HepG2 (cell line): ENCODE measurements around the gene FBF1. TPM values are rescaled to one million over a fixed set of nuclear protein-coding genes. Genes with fewer than 3 reads are reported as not detected.

Source experiments
- AKAP8 ChIP-seq: sonication (generic); formaldehyde crosslinking; IDR thresholded peaks from 2 replicates; pipeline ENCODE4 v1.5.1; 2020; ENCODE audit warnings: mild to moderate bottlenecking, missing genetic modification reagents
- DPF2 ChIP-seq: sonication (generic); formaldehyde crosslinking; IDR thresholded peaks from 2 replicates; pipeline ENCODE4 v1.4.0; 2020; ENCODE audit warnings: mild to moderate bottlenecking, low read depth, missing genetic modification reagents, borderline replicate concordance
- GZF1 ChIP-seq: sonication (generic); formaldehyde crosslinking; IDR thresholded peaks from 2 replicates; pipeline ENCODE4 v1.5.1; 2020; ENCODE audit warnings: mild to moderate bottlenecking, missing genetic modification reagents
- HOXA3 ChIP-seq: sonication (generic); formaldehyde crosslinking; IDR thresholded peaks from 2 replicates; pipeline ENCODE4 v1.5.0; 2020; ENCODE audit warnings: missing genetic modification reagents
- HOXD1 ChIP-seq: sonication (generic); formaldehyde crosslinking; IDR thresholded peaks from 2 replicates; pipeline ENCODE4 v1.5.0; 2020; ENCODE audit warnings: missing genetic modification reagents
- MED8 ChIP-seq: sonication (generic); formaldehyde crosslinking; IDR thresholded peaks from 2 replicates; pipeline ENCODE4 v1.8.1; 2023; ENCODE audit warnings: mild to moderate bottlenecking, missing genetic modification reagents; ENCODE audit not compliant: insufficient replicate concordance
- MIER2 ChIP-seq: IDR thresholded peaks from 2 replicates; pipeline ENCODE4 v1.6.1; 2016; ENCODE audit warnings: missing biosample characterization, missing genetic modification reagents
- MTA3 ChIP-seq: sonication (generic); formaldehyde crosslinking; IDR thresholded peaks from 2 replicates; pipeline ENCODE4 v1.4.0; 2020; ENCODE audit warnings: missing genetic modification reagents
- NAIF1 ChIP-seq: sonication (generic); formaldehyde crosslinking; IDR thresholded peaks from 2 replicates; pipeline ENCODE4 v1.5.0; 2020; ENCODE audit warnings: mild to moderate bottlenecking, missing genetic modification reagents, borderline replicate concordance
- PCBP2 ChIP-seq: fragments of 200-400 bp; formaldehyde crosslinking; optimal IDR thresholded peaks from 2 replicates; pipeline ENCODE3; 2018; ENCODE audit warnings: low read length, low read depth; ENCODE audit not compliant: poor library complexity, severe bottlenecking
- PITX1 ChIP-seq: sonication (generic); formaldehyde crosslinking; IDR thresholded peaks from 2 replicates; pipeline ENCODE4 v1.5.1; 2020; ENCODE audit warnings: mild to moderate bottlenecking, missing genetic modification reagents
- PRMT3 ChIP-seq: sonication (generic); formaldehyde crosslinking; IDR thresholded peaks from 2 replicates; pipeline ENCODE4 v1.8.1; 2022; ENCODE audit warnings: low read depth, mild to moderate bottlenecking, moderate library complexity, missing genetic modification reagents, borderline replicate concordance
- SOX6 ChIP-seq, 2 experiments: fragments of 450-650 bp in 1 of 2; sonication (generic) in 1 of 2; formaldehyde crosslinking in 1 of 2; IDR thresholded peaks; 2 replicates each; pipeline versions ENCODE4 v1.4.0 to v1.6.1; 2017 to 2020; ENCODE audit warnings: antibody characterized with exemption in 1 of 2, mild to moderate bottlenecking in 1 of 2, missing genetic modification reagents in 1 of 2
- TFDP1 ChIP-seq: IDR thresholded peaks from 2 replicates; pipeline ENCODE4 v1.6.1; 2016; ENCODE audit warnings: missing compliant biosample characterization, missing genetic modification reagents, borderline replicate concordance
- ZEB1 ChIP-seq: IDR thresholded peaks from 2 replicates; pipeline ENCODE4 v1.6.1; 2012; ENCODE audit warnings: mild to moderate bottlenecking, low read depth, inconsistent platforms; ENCODE audit not compliant: insufficient replicate concordance
- ZFP36 ChIP-seq: fragments of 150-350 bp; IDR thresholded peaks from 2 replicates; pipeline ENCODE4 v1.6.1; 2018; ENCODE audit warnings: borderline replicate concordance, low read length, low read depth; ENCODE audit not compliant: partially characterized antibody
- ZIK1 ChIP-seq: sonication (generic); formaldehyde crosslinking; IDR thresholded peaks from 2 replicates; pipeline ENCODE4 v1.5.0; 2020; ENCODE audit warnings: mild to moderate bottlenecking, low read depth, missing genetic modification reagents, borderline replicate concordance
- ZMYM4 ChIP-seq: sonication (generic); formaldehyde crosslinking; IDR thresholded peaks from 2 replicates; pipeline ENCODE4 v1.8.1; 2023; ENCODE audit warnings: mild to moderate bottlenecking, missing genetic modification reagents
- ZNF30 ChIP-seq: sonication (generic); formaldehyde crosslinking; IDR thresholded peaks from 2 replicates; pipeline ENCODE4 v1.5.0; 2020; ENCODE audit warnings: mild to moderate bottlenecking, missing genetic modification reagents
- ZNF441 ChIP-seq: sonication (generic); formaldehyde crosslinking; IDR thresholded peaks from 2 replicates; pipeline ENCODE4 v1.7.0; 2021; ENCODE audit warnings: missing genetic modification reagents, borderline replicate concordance
- ZNF468 ChIP-seq: sonication (generic); formaldehyde crosslinking; IDR thresholded peaks from 2 replicates; pipeline ENCODE4 v1.8.0; 2022; ENCODE audit warnings: mild to moderate bottlenecking, moderate library complexity, missing genetic modification reagents
- ZNF629 ChIP-seq: sonication (generic); formaldehyde crosslinking; conservative IDR thresholded peaks from 2 replicates; pipeline ENCODE4 v1.5.0; 2020; ENCODE audit warnings: missing genetic modification reagents
- ZNF678 ChIP-seq: sonication (generic); formaldehyde crosslinking; IDR thresholded peaks from 2 replicates; pipeline ENCODE4 v1.4.0; 2020; ENCODE audit warnings: mild to moderate bottlenecking, missing genetic modification reagents
- ZNF761 ChIP-seq: sonication (generic); formaldehyde crosslinking; conservative IDR thresholded peaks from 2 replicates; pipeline ENCODE4 v1.4.0; 2020; ENCODE audit warnings: mild to moderate bottlenecking, missing genetic modification reagents
- ZNF879 ChIP-seq: sonication (generic); formaldehyde crosslinking; IDR thresholded peaks from 2 replicates; pipeline ENCODE4 v1.8.1; 2023; ENCODE audit warnings: missing genetic modification reagents
- polyA plus RNA-seq, 8 experiments: library from polyadenylated mRNA; depleted of rRNA in 3 of 8; stranded (reverse) in 7 of 8; unstranded in 1 of 8; fragments of >200 nt; fragmentation: Illumina TruSeq in 4 of 8; extraction: Trizol in 4 of 8; gene quantifications; 2 replicates each; pipeline versions ENCODE4 v1.2.1 to v1.2.3, GENCODE V29; 2011 to 2016; ENCODE audit warnings: low read depth in 4 of 8, missing spikeins in 1 of 8, mixed read lengths in 1 of 8; ENCODE audit not compliant: insufficient read depth in 1 of 8
- total RNA-seq, 5 experiments: library from RNA; depleted of rRNA; stranded (reverse); fragments of >200 nt; fragmentation: Illumina TruSeq; extraction: Trizol; gene quantifications; 2 replicates each; pipeline ENCODE4 v1.2.3, GENCODE V29; 2016; ENCODE audit warnings: low read depth in 1 of 5
- TF ChIP-seq, protein P1 (sequence below): sonication (generic); formaldehyde crosslinking; IDR thresholded peaks from 2 replicates; pipeline ENCODE4 v1.8.0; 2022; ENCODE audit warnings: mild to moderate bottlenecking, missing genetic modification reagents, borderline replicate concordance
- TF ChIP-seq, protein P2 (sequence below): IDR thresholded peaks from 2 replicates; pipeline ENCODE4 v1.6.1; 2016; ENCODE audit warnings: control low read depth

The FBF1 gene
- total and polyA plus RNA-seq, 2 of the 13 experiments (the other 11 are each of a cell fraction or from before 2014, with no cell fraction given) = 2.4 to 8.1 TPM

GRCh38 chr17:75876938-75877751 is 63.7 kb downstream of the FBF1 start (continued):
- TF ChIP-seq TFDP1 (peak; percentile 56; the same call in 1 of the 2 replicates), HOXA3 (CRISPR knock-in tag) (no peak), ZNF879 (CRISPR knock-in tag) (peak; percentile 92), PRMT3 (CRISPR knock-in tag) (0 out of 2 replicates have a peak, but pooled peaks have one; percentile 53), ZNF441 (CRISPR knock-in tag) (no peak; the same call in 1 of the 2 replicates), DPF2 (CRISPR knock-in tag) (no peak), ZMYM4 (peak; percentile 45; the same call in 1 of the 2 replicates), GZF1 (CRISPR knock-in tag) (peak; percentile 36; the same call in 1 of the 2 replicates), MED8 (CRISPR knock-in tag) (no peak), ZIK1 (CRISPR knock-in tag) (peak; percentile 9; the same call in 1 of the 2 replicates), SOX6 (IDR thresholded peaks at IDR 0.05) (no peak), SOX6 (CRISPR knock-in tag; IDR thresholded peaks at IDR 0.05) (peak; percentile 81), ZFP36 (no peak), ZNF761 (CRISPR knock-in tag) (no peak), MIER2 (CRISPR knock-in tag) (no peak), NAIF1 (CRISPR knock-in tag) (no peak; the same call in 1 of the 2 replicates), HOXD1 (CRISPR knock-in tag) (no peak), PCBP2 (no peak), PITX1 (CRISPR knock-in tag) (peak; percentile 46; the same call in 1 of the 2 replicates), ZNF678 (CRISPR knock-in tag) (0 out of 2 replicates have a peak, but pooled peaks have one; percentile 73), ZEB1 (peak; percentile 59), AKAP8 (CRISPR knock-in tag) (no peak), ZNF30 (CRISPR knock-in tag) (peak; percentile 96), ZNF629 (CRISPR knock-in tag) (no peak; the same call in 1 of the 2 replicates), MTA3 (CRISPR knock-in tag) (no peak), ZNF468 (CRISPR knock-in tag) (no peak)
- TF ChIP-seq, protein P1, sequence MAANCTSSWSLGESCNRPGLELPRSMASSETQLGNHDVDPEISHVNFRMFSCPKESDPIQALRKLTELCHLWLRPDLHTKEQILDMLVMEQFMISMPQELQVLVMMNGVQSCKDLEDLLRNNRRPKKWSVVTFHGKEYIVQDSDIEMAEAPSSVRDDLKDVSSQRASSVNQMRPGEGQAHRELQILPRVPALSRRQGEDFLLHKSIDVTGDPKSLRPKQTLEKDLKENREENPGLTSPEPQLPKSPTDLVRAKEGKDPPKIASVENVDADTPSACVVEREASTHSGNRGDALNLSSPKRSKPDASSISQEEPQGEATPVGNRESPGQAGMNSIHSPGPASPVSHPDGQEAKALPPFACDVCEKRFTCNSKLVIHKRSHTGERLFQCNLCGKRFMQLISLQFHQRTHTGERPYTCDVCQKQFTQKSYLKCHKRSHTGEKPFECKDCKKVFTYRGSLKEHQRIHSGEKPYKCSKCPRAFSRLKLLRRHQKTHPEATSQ = peak; percentile 65; the same call in 1 of the 2 replicates
- TF ChIP-seq, protein P2, sequence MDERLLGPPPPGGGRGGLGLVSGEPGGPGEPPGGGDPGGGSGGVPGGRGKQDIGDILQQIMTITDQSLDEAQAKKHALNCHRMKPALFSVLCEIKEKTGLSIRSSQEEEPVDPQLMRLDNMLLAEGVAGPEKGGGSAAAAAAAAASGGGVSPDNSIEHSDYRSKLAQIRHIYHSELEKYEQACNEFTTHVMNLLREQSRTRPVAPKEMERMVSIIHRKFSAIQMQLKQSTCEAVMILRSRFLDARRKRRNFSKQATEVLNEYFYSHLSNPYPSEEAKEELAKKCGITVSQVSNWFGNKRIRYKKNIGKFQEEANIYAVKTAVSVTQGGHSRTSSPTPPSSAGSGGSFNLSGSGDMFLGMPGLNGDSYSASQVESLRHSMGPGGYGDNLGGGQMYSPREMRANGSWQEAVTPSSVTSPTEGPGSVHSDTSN (CRISPR knock-in tag) = no peak
